Lower lobe of right lung (tissue), 2 donors: ENCODE data around the gene CD84. TPM values are rescaled to one million over a fixed set of nuclear protein-coding genes. Genes with fewer than 3 reads are reported as not detected.
"Not testable (repeated sequence)": the region's sequence is repeated elsewhere in the genome, so short reads cannot be mapped to it uniquely, and the experiment has no call there.

Experiments used
- ATAC-seq, 2 donors: fragments of 200-7000 bp; cut with Tn5 transposase; one replicate each; pipeline ENCODE4 v1.9.1; 2020 to 2022; ENCODE audit warnings: mild to moderate bottlenecking in 2 of 2, moderate library complexity in 2 of 2
- DNase-seq: peaks from one replicate; pipeline ENCODE4 v3.0.0-alpha.2; 2020
- H3K27ac ChIP-seq: fragments of 200-600 bp; one replicate; pipeline ENCODE4 v1.8.0; 2022
- H3K27me3 ChIP-seq: fragments of 200-600 bp; one replicate; pipeline ENCODE4 v1.8.0; 2022; ENCODE audit warnings: low read depth
- H3K36me3 ChIP-seq: fragments of 200-600 bp; one replicate; pipeline ENCODE4 v1.8.0; 2022; ENCODE audit warnings: mild to moderate bottlenecking
- H3K4me1 ChIP-seq: fragments of 200-600 bp; one replicate; pipeline ENCODE4 v1.8.0; 2022
- H3K4me3 ChIP-seq: fragments of 200-600 bp; one replicate; pipeline ENCODE4 v1.8.0; 2022; ENCODE audit warnings: mild to moderate bottlenecking
- H3K9me3 ChIP-seq: fragments of 200-600 bp; one replicate; pipeline ENCODE4 v1.8.0; 2022
- intact Hi-C: fragments of 100-400 bp; cut with DNase I; formaldehyde crosslinking; loops from one replicate; pipeline ENCODE4 v1.11.0; 2022
- long read RNA-seq: library from polyadenylated mRNA; unstranded; transcript quantifications from one replicate; pipeline ENCODE4 v2.0.0, GENCODE V29; 2021
- total RNA-seq: library from RNA; stranded (reverse); fragmentation: NEBNext Ultra II Directional; extraction: Animal tissue kit (Norgen Biotek cat#: 25700); gene quantifications from one replicate; pipeline ENCODE4 v1.2.1, GENCODE V29; 2021
- TF ChIP-seq, protein P1 (sequence below): fragments of 200-600 bp; IDR thresholded peaks from one replicate; pipeline ENCODE4 v1.8.0; 2022; ENCODE audit warnings: antibody characterized with exemption, mild to moderate bottlenecking
- donor health status: DM: no; HTN: yes; CAD: no; lungs with severe emphysema.

The CD84 gene, protein sequence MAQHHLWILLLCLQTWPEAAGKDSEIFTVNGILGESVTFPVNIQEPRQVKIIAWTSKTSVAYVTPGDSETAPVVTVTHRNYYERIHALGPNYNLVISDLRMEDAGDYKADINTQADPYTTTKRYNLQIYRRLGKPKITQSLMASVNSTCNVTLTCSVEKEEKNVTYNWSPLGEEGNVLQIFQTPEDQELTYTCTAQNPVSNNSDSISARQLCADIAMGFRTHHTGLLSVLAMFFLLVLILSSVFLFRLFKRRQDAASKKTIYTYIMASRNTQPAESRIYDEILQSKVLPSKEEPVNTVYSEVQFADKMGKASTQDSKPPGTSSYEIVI
- total RNA-seq, result 24.1 TPM
- long read RNA-seq, full-length matches to known transcripts, result 13 of 26 reads
- long read RNA-seq, partial matches to known transcripts, result 2 of 26 reads
- long read RNA-seq, other reads (novel, unspliced or antisense), result 11 of 26 reads

DNA sequence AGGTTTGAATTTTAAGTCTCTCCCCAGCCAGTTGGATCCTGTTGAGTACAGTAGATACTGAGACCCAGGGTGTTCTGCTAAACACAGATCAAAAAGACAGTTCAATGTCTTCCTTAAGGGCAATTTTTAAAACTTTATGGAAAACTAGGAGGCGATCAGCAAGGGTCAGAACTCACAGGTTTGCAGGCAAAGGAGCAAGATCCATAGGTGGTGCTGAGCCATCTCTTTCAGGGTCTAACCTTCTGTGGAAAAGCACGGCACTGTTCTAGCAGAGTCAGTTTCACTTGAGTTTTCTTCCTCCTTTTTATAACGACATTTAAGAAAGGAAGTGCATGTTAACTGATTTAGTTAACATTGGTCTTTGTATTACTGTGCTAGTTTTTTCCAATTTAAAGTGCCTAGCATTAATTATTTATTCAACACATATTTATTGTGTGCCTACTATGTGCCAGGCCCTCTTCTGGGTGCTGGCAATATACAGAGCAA lies at the start of gene CD84:
Gene CD84 (minus strand): TSS at position 281 of the 486 bp plus-strand sequence. CDS start 59 bp downstream, at position 222.
- DNase-seq (no peak), ATAC-seq (peak in 1 of 2 donors; percentile 49)
- intact Hi-C loops, result no loop called here
- TF ChIP-seq, protein P1, sequence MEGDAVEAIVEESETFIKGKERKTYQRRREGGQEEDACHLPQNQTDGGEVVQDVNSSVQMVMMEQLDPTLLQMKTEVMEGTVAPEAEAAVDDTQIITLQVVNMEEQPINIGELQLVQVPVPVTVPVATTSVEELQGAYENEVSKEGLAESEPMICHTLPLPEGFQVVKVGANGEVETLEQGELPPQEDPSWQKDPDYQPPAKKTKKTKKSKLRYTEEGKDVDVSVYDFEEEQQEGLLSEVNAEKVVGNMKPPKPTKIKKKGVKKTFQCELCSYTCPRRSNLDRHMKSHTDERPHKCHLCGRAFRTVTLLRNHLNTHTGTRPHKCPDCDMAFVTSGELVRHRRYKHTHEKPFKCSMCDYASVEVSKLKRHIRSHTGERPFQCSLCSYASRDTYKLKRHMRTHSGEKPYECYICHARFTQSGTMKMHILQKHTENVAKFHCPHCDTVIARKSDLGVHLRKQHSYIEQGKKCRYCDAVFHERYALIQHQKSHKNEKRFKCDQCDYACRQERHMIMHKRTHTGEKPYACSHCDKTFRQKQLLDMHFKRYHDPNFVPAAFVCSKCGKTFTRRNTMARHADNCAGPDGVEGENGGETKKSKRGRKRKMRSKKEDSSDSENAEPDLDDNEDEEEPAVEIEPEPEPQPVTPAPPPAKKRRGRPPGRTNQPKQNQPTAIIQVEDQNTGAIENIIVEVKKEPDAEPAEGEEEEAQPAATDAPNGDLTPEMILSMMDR, result no peak
- H3K27ac ChIP-seq, result peak within 1 kb of the TSS; percentile 63
- no peaks in the 10 kb centered on the region for H3K27me3 ChIP-seq
- H3K4me1 ChIP-seq, result peaks cover 11% of the 10 kb centered on the region
- H3K9me3 ChIP-seq, result no peaks in the 10 kb centered on the region
- peak within 1 kb of the TSS; percentile 34 for H3K4me3 ChIP-seq
- no peaks in the 10 kb centered on the region for H3K36me3 ChIP-seq

GRCh38 chr1:160628799-160629263 lies 49.5 kb upstream of the CD84 start:
- TF ChIP-seq, protein P1, result no peak
- Histone ChIP-seq H3K4me3 (no peak overlapping the region), H3K36me3 (no peaks in the 10 kb centered on the region), H3K9me3 (no peaks in the 10 kb centered on the region), H3K4me1 (peaks cover 34% of the 10 kb centered on the region), H3K27me3 (no peaks in the 10 kb centered on the region), H3K27ac (no peak overlapping the region)
- no peak for ATAC-seq
- no peak for DNase-seq
- intact Hi-C loops, result no loop called here

DNA sequence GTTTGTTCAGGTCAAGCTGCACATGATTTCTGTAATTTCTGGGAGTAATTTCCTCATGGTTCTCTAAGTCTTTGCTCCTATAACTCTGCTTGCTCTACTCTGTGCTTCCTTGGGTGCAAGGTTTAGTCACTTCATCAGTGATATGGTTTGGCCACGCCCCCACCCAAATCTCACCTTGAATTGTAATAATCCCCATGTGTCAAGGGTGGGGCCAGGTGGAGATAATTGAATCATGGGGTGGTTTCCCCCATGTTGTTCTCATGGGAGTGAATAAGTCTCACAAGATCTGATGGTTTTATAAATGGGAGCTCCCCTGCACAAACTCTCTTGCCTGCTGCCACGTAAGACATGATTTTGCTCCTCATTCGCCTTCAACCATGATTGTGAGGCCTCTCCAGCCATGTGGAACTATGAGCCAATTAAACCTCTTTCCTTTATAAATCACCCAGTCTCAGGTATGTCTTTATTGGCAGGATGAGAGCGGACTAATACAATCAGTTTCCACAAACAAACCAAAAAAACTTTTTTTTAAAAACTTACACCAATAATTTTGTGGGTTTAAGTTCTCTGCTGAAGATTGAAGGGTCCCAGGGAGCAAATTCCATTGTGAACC lies 48.5 kb upstream of the CD84 start:
- intact Hi-C loops, H3K9me3 ChIP-seq, ATAC-seq, H3K4me3 ChIP-seq, H3K36me3 ChIP-seq, H3K27ac ChIP-seq, DNase-seq, H3K27me3 ChIP-seq: not testable (repeated sequence)
- H3K4me1 ChIP-seq, result peaks cover 30% of the 10 kb centered on the region

GRCh38 chr1:160626509-160627342 lies 47.4 kb upstream of the CD84 start:
- H3K36me3 ChIP-seq, result no peaks in the 10 kb centered on the region
- H3K27me3 ChIP-seq, result no peaks in the 10 kb centered on the region
- DNase-seq, result no peak
- intact Hi-C loops, result no loop called here
- H3K4me3 ChIP-seq, result no peak overlapping the region
- TF ChIP-seq, protein P1, result no peak
- no peaks in the 10 kb centered on the region for H3K9me3 ChIP-seq
- no peak for ATAC-seq
- peaks cover 30% of the 10 kb centered on the region for H3K4me1 ChIP-seq
- H3K27ac ChIP-seq, result no peak overlapping the region

DNA sequence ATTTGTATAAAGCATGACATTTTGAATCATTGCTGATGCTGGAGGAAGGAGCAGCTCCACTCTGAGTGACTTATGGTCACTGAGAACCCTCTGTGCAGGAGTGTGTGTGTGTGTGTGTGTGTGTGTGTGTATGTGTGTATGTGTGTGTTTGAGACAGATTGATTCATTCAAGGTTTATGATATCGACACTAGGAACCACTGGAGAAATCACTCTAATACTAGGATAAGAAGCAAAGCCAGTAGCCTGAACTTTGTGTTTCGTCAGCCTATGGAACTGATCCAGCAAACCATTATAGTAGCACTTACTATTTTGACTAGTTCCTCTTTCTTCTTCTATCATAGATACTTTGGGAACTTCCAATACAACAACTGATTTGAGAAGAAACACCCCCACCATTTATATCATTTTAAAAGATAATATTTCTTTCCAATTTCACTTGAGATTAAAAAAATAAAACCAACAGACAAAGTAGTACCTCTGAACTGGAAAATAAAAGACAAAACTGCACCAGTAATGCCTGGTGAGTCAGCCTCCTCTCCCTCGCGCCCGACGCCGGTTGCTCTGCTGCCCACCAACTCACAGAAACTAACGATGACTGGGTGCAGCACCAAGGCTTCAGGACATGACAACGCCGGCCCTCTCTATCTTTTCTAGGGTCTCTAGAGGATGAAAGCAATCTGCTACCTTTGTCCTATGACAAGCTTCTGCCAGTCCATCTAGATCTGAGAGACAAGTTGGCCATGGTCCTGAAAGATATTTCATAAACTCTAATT lies 46.6 kb upstream of the CD84 start:
- H3K27ac ChIP-seq, result no peak overlapping the region
- no peaks in the 10 kb centered on the region for H3K27me3 ChIP-seq
- no peak for ATAC-seq
- no peak overlapping the region for H3K4me3 ChIP-seq
- peaks cover 25% of the 10 kb centered on the region for H3K4me1 ChIP-seq
- DNase-seq, result no peak
- intact Hi-C loops, result no loop called here
- H3K9me3 ChIP-seq, result no peaks in the 10 kb centered on the region
- no peaks in the 10 kb centered on the region for H3K36me3 ChIP-seq
- TF ChIP-seq, protein P1, result no peak
